Mucosa of stomach (tissue), 1 donor: ENCODE data around the gene RELL1.

Experiments
- H3K27me3 ChIP-seq: one replicate; pipeline ENCODE4 v1.7.0; 2013; ENCODE audit warnings: mild to moderate bottlenecking, low read length; ENCODE audit not compliant: control insufficient read depth, insufficient read depth
- H3K36me3 ChIP-seq: one replicate; pipeline ENCODE4 v1.7.0; 2013; ENCODE audit warnings: low read length; ENCODE audit not compliant: control insufficient read depth, insufficient read depth
- H3K4me1 ChIP-seq: one replicate; pipeline ENCODE4 v1.7.0; 2013; ENCODE audit warnings: mild to moderate bottlenecking, low read length; ENCODE audit not compliant: control insufficient read depth, insufficient read depth
- H3K4me3 ChIP-seq: one replicate; pipeline ENCODE4 v1.7.0; 2013; ENCODE audit warnings: low read length
- H3K9ac ChIP-seq: one replicate; pipeline ENCODE4 v1.7.0; 2013; ENCODE audit warnings: mild to moderate bottlenecking, low read length, moderate library complexity
- H3K9me3 ChIP-seq: one replicate; pipeline ENCODE4 v1.7.0; 2013; ENCODE audit warnings: mild to moderate bottlenecking, low read length, moderate library complexity; ENCODE audit not compliant: control insufficient read depth
- donor health status: Pancreatic carcinoma.

Gene RELL1

DNA sequence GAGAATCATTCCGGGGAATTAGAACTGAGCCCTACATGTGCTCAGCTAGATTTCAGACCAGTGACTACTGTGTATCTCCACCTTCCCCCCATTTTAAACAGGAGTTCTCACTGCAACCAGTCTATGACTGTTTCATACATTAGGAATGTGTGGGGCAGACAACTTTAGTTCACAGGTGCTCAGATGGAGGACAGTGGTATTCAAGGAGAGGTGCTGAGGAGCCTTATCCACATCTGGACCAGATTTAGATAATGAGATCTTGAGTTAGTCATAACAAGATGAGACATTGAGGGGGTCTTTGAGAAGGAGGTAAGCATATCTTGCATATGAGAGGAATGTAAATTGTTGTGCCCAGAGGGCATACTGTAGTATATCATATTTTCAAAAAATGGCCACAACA, 32.8 kb upstream of the RELL1 start:
- Histone ChIP-seq H3K9ac (no peak overlapping the region), H3K4me3 (no peak overlapping the region), H3K9me3 (no peaks in the 10 kb centered on the region), H3K36me3 (no peaks in the 10 kb centered on the region), H3K4me1 (peaks cover 6% of the 10 kb centered on the region), H3K27me3 (no peaks in the 10 kb centered on the region)

DNA sequence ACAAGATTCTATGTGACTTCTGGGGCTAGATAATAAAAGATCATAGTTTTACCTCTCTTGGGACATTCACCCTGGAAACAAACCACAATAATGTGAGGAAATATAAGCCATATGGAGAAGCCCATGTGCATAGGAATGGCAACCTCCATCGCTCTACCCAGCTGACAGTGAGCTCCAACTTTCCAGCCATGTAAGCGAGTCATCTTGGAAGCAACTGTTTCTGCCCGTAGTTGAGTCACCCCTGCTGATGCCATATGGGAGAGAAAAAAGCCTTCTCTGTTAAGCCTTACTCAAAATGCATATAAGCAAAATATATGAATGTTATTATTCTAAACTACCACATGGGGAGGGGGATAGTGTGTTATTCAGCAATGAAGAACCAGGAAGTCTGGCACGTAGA, 31.4 kb upstream of the RELL1 start:
- no peak overlapping the region for H3K4me3 ChIP-seq
- H3K9me3 ChIP-seq: no peaks in the 10 kb centered on the region
- H3K4me1 ChIP-seq: peaks cover 6% of the 10 kb centered on the region
- no peaks in the 10 kb centered on the region for H3K27me3 ChIP-seq
- no peaks in the 10 kb centered on the region for H3K36me3 ChIP-seq
- H3K9ac ChIP-seq: no peak overlapping the region

GRCh38 chr4:37715889-37716402, 29.8 kb upstream of the RELL1 start:
- Histone ChIP-seq H3K4me3 (no peak overlapping the region), H3K4me1 (no peaks in the 10 kb centered on the region), H3K9me3 (no peaks in the 10 kb centered on the region), H3K27me3 (no peaks in the 10 kb centered on the region), H3K9ac (no peak overlapping the region), H3K36me3 (no peaks in the 10 kb centered on the region)

DNA sequence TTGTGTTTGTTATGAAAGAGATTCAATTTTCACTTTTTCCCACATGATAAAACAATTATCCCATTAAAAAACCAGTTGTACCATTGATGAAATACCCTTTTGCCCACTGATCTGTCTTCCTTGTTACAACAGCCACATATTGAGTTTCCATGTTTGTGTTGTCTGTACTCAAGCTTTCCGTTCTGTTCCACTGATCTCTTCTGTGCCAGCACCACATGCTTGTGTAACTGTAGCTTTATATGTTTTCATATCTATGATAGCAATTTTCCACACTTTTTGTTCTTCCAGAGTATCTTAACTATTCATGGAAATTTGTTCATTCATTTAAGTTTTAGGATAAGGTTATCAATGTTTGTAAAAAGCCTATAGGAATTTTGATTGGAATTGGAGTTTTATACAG, 24.3 kb upstream of the RELL1 start:
- H3K9me3 ChIP-seq: no peaks in the 10 kb centered on the region
- no peaks in the 10 kb centered on the region for H3K36me3 ChIP-seq
- H3K4me1 ChIP-seq: no peaks in the 10 kb centered on the region
- no peaks in the 10 kb centered on the region for H3K27me3 ChIP-seq
- H3K9ac ChIP-seq: no peak overlapping the region
- H3K4me3 ChIP-seq: no peak overlapping the region

GRCh38 chr4:37706032-37706431, 19.9 kb upstream of the RELL1 start:
- H3K27me3 ChIP-seq: no peaks in the 10 kb centered on the region
- H3K36me3 ChIP-seq: no peaks in the 10 kb centered on the region
- no peaks in the 10 kb centered on the region for H3K4me1 ChIP-seq
- H3K9me3 ChIP-seq: no peaks in the 10 kb centered on the region
- no peak overlapping the region for H3K4me3 ChIP-seq
- no peak overlapping the region for H3K9ac ChIP-seq

- Histone ChIP-seq H3K4me3 (no peak overlapping the region), H3K4me1 (peaks cover 3% of the 10 kb centered on the region), H3K9ac (no peak overlapping the region), H3K36me3 (no peaks in the 10 kb centered on the region), H3K27me3 (no peaks in the 10 kb centered on the region), H3K9me3 (no peaks in the 10 kb centered on the region)
Observed at GRCh38 chr4:37705571-37705970, 19.4 kb upstream of the RELL1 start.

DNA sequence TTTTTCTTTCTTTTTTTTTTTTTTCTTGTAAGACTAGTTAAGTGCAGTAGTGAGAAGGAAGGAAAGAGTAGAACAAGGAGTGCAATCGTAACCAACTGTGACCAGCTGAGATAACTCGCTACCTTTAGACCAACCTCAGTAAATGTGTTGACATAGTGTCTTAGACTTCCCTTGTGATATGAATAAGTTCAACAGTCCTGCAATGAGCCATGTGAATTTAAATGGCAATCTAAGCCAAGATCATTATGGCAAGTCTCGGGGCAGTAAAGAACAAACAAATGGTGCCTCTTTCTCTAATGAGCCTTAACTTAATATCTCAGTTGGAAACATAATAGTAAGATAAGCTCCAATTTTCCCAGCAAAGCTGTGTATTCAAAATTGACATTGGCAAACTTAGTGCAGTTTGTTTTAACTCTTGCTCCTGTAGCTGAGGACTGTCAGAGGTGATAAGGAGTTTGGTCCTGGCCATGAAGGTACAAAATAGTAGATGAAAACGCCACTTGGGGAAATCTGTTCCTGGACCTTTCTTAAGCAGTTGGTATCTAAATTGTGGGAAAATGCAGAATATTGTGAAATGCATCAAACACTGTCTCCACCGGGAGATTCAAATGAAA, 13.8 kb upstream of the RELL1 start:
- Histone ChIP-seq H3K9ac (no peak overlapping the region), H3K4me1 (peaks cover 22% of the 10 kb centered on the region), H3K9me3 (no peaks in the 10 kb centered on the region), H3K36me3 (no peaks in the 10 kb centered on the region), H3K27me3 (no peaks in the 10 kb centered on the region), H3K4me3 (no peak overlapping the region)

- H3K27me3 ChIP-seq: no peaks in the 10 kb centered on the region
- no peaks in the 10 kb centered on the region for H3K36me3 ChIP-seq
- peaks cover 22% of the 10 kb centered on the region for H3K4me1 ChIP-seq
- no peak overlapping the region for H3K4me3 ChIP-seq
- no peak overlapping the region for H3K9ac ChIP-seq
- H3K9me3 ChIP-seq: no peaks in the 10 kb centered on the region
Observed at GRCh38 chr4:37697566-37697965, 11.4 kb upstream of the RELL1 start.

- H3K9ac ChIP-seq: no peak overlapping the region
- H3K27me3 ChIP-seq: no peaks in the 10 kb centered on the region
- no peaks in the 10 kb centered on the region for H3K36me3 ChIP-seq
- no peaks in the 10 kb centered on the region for H3K9me3 ChIP-seq
- H3K4me1 ChIP-seq: peaks cover 7% of the 10 kb centered on the region
- no peak overlapping the region for H3K4me3 ChIP-seq
Observed at GRCh38 chr4:37693450-37694190, 7.4 kb upstream of the RELL1 start.

DNA sequence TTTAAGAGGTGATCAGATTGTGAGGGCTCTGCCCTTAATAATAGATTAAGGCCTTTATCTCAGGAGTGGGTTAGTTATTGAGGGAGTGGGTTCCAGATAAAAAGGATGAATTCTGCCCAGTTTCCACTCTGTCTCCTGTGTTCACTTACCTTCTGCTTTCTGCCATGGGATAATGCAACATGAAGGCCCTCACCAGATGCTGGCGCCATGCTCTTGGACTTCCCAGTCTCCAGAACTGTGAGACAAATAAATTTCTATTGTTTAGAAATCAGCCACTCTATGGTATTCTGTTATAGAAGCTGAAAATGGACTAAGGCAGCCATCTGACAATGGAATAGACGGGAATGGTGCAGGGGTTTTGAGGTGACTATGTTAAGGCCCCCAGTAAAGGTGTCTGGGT, 6.9 kb upstream of the RELL1 start:
- no peak overlapping the region for H3K9ac ChIP-seq
- H3K27me3 ChIP-seq: no peaks in the 10 kb centered on the region
- H3K9me3 ChIP-seq: no peaks in the 10 kb centered on the region
- peaks cover 7% of the 10 kb centered on the region for H3K4me1 ChIP-seq
- H3K36me3 ChIP-seq: no peaks in the 10 kb centered on the region
- no peak overlapping the region for H3K4me3 ChIP-seq

DNA sequence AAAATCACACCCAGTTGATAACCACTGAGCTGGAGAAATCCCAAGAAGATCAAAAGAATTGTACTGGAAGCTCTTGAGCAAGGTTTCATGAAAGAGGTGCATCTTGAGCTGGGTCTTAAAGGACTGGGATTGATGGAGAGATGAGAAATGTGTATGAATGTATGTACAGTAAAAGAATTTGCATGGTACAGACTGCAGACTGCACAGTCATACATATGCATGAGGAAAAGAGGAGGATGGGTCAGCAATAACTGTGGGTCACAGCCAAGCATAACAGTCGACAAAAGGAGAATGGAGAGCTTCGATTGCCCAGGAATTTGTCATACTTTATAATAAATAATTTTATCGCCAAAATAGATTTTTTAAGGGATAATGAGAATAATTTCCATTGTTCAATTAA, 4.8 kb upstream of the RELL1 start:
- peaks cover 9% of the 10 kb centered on the region for H3K4me1 ChIP-seq

GRCh38 chr4:37689353-37690095, 3.3 kb upstream of the RELL1 start:
- Histone ChIP-seq H3K4me3 (no peak overlapping the region), H3K9ac (no peak overlapping the region), H3K9me3 (no peaks in the 10 kb centered on the region), H3K36me3 (no peaks in the 10 kb centered on the region), H3K27me3 (no peaks in the 10 kb centered on the region), H3K4me1 (peaks cover 14% of the 10 kb centered on the region)

More for the DNA sequence above, 4.8 kb upstream of the RELL1 start:
- Histone ChIP-seq H3K36me3 (no peaks in the 10 kb centered on the region), H3K9ac (no peak overlapping the region), H3K4me3 (no peak overlapping the region), H3K9me3 (no peaks in the 10 kb centered on the region), H3K27me3 (no peaks in the 10 kb centered on the region)
